ENCODE data around the gene PLXDC1. TPM values are rescaled to one million over a fixed set of nuclear protein-coding genes. Genes with fewer than 3 reads are reported as not detected.

Gene PLXDC1
- polyA plus RNA-seq, 3 donors: 1.2 to 10.7 (median 4.7) TPM

GRCh38 chr17:39090908-39091665 lies 60.4 kb downstream of the PLXDC1 start:
- 74 to 84% (median 74%) methylated on average over 15 of the region's 15 CpGs for WGBS, 3 donors
- no peak overlapping the region for H3K27ac ChIP-seq (ENCODE audit: low read depth, low read length)

- H3K27ac ChIP-seq (ENCODE audit: low read depth, low read length): no peak overlapping the region
- 84 to 93% (median 91%) methylated on average over 9 of the region's 9 CpGs for WGBS, 3 donors
These were observed 61.0 kb downstream of the PLXDC1 start for GRCh38 chr17:39090400-39090799.

GRCh38 chr17:39084558-39084957 lies 66.9 kb downstream of the PLXDC1 start:
- 85 to 92% (median 90%) methylated on average over 11 of the region's 11 CpGs for WGBS, 3 donors
- H3K27ac ChIP-seq (ENCODE audit: low read depth, low read length): no peak overlapping the region

GRCh38 chr17:39083270-39083669 lies 68.2 kb downstream of the PLXDC1 start:
- WGBS, 3 donors: 70 to 90% (median 88%) methylated on average over 5 of the region's 5 CpGs
- H3K27ac ChIP-seq (ENCODE audit: low read depth, low read length): no peak overlapping the region

GRCh38 chr17:39082482-39082881 lies 69.0 kb downstream of the PLXDC1 start:
- 29 to 60% (median 34%) methylated on average over 1 of the region's 1 CpG for WGBS, 3 donors
- no peak overlapping the region for H3K27ac ChIP-seq (ENCODE audit: low read depth, low read length)

- no peak overlapping the region for H3K27ac ChIP-seq (ENCODE audit: low read depth, low read length)
These were observed 69.6 kb downstream of the PLXDC1 start for GRCh38 chr17:39081851-39082250.

GRCh38 chr17:39080421-39081078 lies 70.9 kb downstream of the PLXDC1 start:
- no peak overlapping the region for H3K27ac ChIP-seq (ENCODE audit: low read depth, low read length)

More at GRCh38 chr17:39081851-39082250, 69.6 kb downstream of the PLXDC1 start:
- WGBS, 3 donors: 76 to 95% (median 83%) methylated on average over 1 of the region's 1 CpG

GRCh38 chr17:39079836-39080235 lies 71.6 kb downstream of the PLXDC1 start:
- H3K27ac ChIP-seq (ENCODE audit: low read depth, low read length): no peak overlapping the region
- 53 to 70% (median 60%) methylated on average over 1 of the region's 1 CpG for WGBS, 3 donors

More at GRCh38 chr17:39080421-39081078, 70.9 kb downstream of the PLXDC1 start:
- WGBS, 3 donors: 60 to 76% (median 72%) methylated on average over 6 of the region's 6 CpGs

GRCh38 chr17:39077866-39078265 lies 73.6 kb downstream of the PLXDC1 start:
- 57 to 72% (median 64%) methylated on average over 5 of the region's 5 CpGs for WGBS, 3 donors
- H3K27ac ChIP-seq (ENCODE audit: low read depth, low read length): no peak overlapping the region

- WGBS, 3 donors: 95 to 96% (median 96%) methylated on average over 4 of the region's 4 CpGs
- H3K27ac ChIP-seq (ENCODE audit: low read depth, low read length): no peak overlapping the region
These were observed 74.2 kb downstream of the PLXDC1 start for GRCh38 chr17:39077252-39077651.

- H3K27ac ChIP-seq (ENCODE audit: low read depth, low read length): no peak overlapping the region
- 77 to 88% (median 83%) methylated on average over 2 of the region's 2 CpGs for WGBS, 3 donors
These were observed 76.8 kb downstream of the PLXDC1 start for GRCh38 chr17:39074676-39075075.

- 84 to 88% (median 87%) methylated on average over 1 of the region's 1 CpG for WGBS, 3 donors
- no peak overlapping the region for H3K27ac ChIP-seq (ENCODE audit: low read depth, low read length)
These were observed 77.5 kb downstream of the PLXDC1 start for GRCh38 chr17:39073916-39074315.

- no peak overlapping the region for H3K27ac ChIP-seq (ENCODE audit: low read depth, low read length)
- WGBS, 3 donors: 91 to 99% (median 98%) methylated on average over 3 of the region's 3 CpGs
These were observed 78.1 kb downstream of the PLXDC1 start for GRCh38 chr17:39073353-39073752.

GRCh38 chr17:39071573-39071972 lies 79.9 kb downstream of the PLXDC1 start:
- WGBS, 3 donors: 55 to 81% (median 80%) methylated on average over 4 of the region's 4 CpGs
- no peak overlapping the region for H3K27ac ChIP-seq (ENCODE audit: low read depth, low read length)

- H3K27ac ChIP-seq (ENCODE audit: low read depth, low read length): no peak overlapping the region
- WGBS, 3 donors: 53 to 77% (median 75%) methylated on average over 8 of the region's 8 CpGs
These were observed 82.2 kb downstream of the PLXDC1 start for GRCh38 chr17:39069114-39069756.

GRCh38 chr17:39064819-39065218 lies 86.6 kb downstream of the PLXDC1 start:
- 67 to 73% (median 69%) methylated on average over 5 of the region's 5 CpGs for WGBS, 3 donors
- H3K27ac ChIP-seq (ENCODE audit: low read depth, low read length): no peak overlapping the region

GRCh38 chr17:39064374-39064773 lies 87.1 kb downstream of the PLXDC1 start:
- WGBS, 3 donors: 65 to 79% (median 71%) methylated on average over 5 of the region's 5 CpGs
- no peak overlapping the region for H3K27ac ChIP-seq (ENCODE audit: low read depth, low read length)

- 95 to 98% (median 95%) methylated on average over 1 of the region's 1 CpG for WGBS, 3 donors
- H3K27ac ChIP-seq (ENCODE audit: low read depth, low read length): no peak overlapping the region
These were observed 87.8 kb downstream of the PLXDC1 start for GRCh38 chr17:39063681-39064069.
